Endothelial cell of umbilical vein (primary cell): ENCODE measurements around the gene PELI2.

ENCODE experiments used
- CTCF ChIP-seq, 2 donors: IDR thresholded peaks; 1 replicate in 1 of 2; 2 replicates in 1 of 2; pipeline ENCODE4 v1.5.1; 2011; ENCODE audit warnings: low read length in 2 of 2, mild to moderate bottlenecking in 2 of 2, moderate library complexity in 2 of 2, control low read depth in 1 of 2, inconsistent platforms in 1 of 2, low read depth in 1 of 2; ENCODE audit not compliant: insufficient read depth in 1 of 2; ENCODE audit errors: extremely low read depth in 1 of 2
- EZH2 ChIP-seq: IDR thresholded peaks from 2 replicates; pipeline ENCODE4 v1.6.1; 2012; ENCODE audit warnings: borderline replicate concordance, low read depth, mild to moderate bottlenecking, moderate library complexity, low read length, inconsistent platforms; ENCODE audit not compliant: severe bottlenecking
- POLR2A ChIP-seq: IDR thresholded peaks from 2 replicates; pipeline ENCODE4 v1.6.1; 2012; ENCODE audit warnings: low read depth, mild to moderate bottlenecking, control low read depth, low read length

GRCh38 chr14:56147986-56148901 lies 30.0 kb downstream of the PELI2 start:
- no peak for TF ChIP-seq CTCF (IDR thresholded peaks at IDR 0.05; ENCODE audit: extremely low read depth in 1 of 2, insufficient read depth in 1 of 2, low read depth in 1 of 2, low read length in 2 of 2)
- no peak for TF ChIP-seq EZH2
- no peak for TF ChIP-seq POLR2A
